ENCODE data around the gene AQP1.

DNA sequence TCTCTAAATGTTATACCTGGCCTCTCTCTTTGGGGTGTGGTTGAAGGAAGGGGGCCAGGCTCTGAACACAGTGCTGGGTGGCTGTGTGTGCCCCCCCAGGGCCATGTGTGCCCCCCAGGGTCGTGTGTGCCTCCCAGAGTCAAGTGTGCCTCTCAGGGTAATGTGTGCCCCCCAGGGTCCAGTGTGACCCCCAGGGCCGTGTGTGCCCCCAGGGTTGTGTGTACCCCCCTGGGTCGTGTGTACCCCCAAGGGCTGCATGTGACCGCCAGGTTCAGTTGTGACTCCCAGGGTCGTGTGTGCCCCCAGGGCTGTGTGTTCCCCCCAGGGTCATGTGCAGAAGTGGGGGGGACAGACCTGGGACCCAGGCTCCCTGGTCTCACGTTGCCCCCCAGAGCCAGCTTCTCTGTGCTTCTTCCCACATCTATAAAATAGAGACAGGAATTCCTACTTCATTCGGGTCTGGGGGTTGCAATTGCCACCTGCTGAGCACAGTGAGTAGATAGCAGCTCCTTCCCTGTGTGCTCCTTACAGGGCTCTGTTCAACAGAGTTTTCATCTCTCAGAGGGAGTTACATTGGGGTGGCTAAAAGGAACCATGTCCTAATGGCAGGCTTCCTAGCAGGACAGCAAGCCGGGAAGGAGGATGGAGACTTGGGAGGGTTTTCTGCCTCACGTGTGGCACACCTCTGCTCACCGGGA, 40.7 kb upstream of the AQP1 start:
- TF ChIP-seq, protein P1, sequence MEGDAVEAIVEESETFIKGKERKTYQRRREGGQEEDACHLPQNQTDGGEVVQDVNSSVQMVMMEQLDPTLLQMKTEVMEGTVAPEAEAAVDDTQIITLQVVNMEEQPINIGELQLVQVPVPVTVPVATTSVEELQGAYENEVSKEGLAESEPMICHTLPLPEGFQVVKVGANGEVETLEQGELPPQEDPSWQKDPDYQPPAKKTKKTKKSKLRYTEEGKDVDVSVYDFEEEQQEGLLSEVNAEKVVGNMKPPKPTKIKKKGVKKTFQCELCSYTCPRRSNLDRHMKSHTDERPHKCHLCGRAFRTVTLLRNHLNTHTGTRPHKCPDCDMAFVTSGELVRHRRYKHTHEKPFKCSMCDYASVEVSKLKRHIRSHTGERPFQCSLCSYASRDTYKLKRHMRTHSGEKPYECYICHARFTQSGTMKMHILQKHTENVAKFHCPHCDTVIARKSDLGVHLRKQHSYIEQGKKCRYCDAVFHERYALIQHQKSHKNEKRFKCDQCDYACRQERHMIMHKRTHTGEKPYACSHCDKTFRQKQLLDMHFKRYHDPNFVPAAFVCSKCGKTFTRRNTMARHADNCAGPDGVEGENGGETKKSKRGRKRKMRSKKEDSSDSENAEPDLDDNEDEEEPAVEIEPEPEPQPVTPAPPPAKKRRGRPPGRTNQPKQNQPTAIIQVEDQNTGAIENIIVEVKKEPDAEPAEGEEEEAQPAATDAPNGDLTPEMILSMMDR (IDR thresholded peaks at IDR 0.05) = no peak
- TF ChIP-seq MYC (IDR thresholded peaks at IDR 0.05; ENCODE audit: borderline replicate concordance, low read length) (no peak), KDM1A (IDR thresholded peaks at IDR 0.05; ENCODE audit: low read depth) (no peak), RAD21 (conservative IDR thresholded peaks at IDR 0.05 in 1 of 2, IDR thresholded peaks at IDR 0.05 in 1 of 2) (no peak), RCOR1 (IDR thresholded peaks at IDR 0.05; ENCODE audit: low read depth, low read length) (no peak)
- TF ChIP-seq, protein P2, sequence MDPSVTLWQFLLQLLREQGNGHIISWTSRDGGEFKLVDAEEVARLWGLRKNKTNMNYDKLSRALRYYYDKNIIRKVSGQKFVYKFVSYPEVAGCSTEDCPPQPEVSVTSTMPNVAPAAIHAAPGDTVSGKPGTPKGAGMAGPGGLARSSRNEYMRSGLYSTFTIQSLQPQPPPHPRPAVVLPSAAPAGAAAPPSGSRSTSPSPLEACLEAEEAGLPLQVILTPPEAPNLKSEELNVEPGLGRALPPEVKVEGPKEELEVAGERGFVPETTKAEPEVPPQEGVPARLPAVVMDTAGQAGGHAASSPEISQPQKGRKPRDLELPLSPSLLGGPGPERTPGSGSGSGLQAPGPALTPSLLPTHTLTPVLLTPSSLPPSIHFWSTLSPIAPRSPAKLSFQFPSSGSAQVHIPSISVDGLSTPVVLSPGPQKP (IDR thresholded peaks at IDR 0.05; ENCODE audit: low read depth, low read length) = no peak
- TF ChIP-seq, protein P3, sequence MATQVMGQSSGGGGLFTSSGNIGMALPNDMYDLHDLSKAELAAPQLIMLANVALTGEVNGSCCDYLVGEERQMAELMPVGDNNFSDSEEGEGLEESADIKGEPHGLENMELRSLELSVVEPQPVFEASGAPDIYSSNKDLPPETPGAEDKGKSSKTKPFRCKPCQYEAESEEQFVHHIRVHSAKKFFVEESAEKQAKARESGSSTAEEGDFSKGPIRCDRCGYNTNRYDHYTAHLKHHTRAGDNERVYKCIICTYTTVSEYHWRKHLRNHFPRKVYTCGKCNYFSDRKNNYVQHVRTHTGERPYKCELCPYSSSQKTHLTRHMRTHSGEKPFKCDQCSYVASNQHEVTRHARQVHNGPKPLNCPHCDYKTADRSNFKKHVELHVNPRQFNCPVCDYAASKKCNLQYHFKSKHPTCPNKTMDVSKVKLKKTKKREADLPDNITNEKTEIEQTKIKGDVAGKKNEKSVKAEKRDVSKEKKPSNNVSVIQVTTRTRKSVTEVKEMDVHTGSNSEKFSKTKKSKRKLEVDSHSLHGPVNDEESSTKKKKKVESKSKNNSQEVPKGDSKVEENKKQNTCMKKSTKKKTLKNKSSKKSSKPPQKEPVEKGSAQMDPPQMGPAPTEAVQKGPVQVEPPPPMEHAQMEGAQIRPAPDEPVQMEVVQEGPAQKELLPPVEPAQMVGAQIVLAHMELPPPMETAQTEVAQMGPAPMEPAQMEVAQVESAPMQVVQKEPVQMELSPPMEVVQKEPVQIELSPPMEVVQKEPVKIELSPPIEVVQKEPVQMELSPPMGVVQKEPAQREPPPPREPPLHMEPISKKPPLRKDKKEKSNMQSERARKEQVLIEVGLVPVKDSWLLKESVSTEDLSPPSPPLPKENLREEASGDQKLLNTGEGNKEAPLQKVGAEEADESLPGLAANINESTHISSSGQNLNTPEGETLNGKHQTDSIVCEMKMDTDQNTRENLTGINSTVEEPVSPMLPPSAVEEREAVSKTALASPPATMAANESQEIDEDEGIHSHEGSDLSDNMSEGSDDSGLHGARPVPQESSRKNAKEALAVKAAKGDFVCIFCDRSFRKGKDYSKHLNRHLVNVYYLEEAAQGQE (IDR thresholded peaks at IDR 0.05) = no peak

All from A549 (cell line).